GM19463 (cell line): ENCODE results near the gene STPG3.
A peak's percentile ranks its signal among the peaks of the same experiment; 100 is the strongest.
"Not testable (repeated sequence)": the region's sequence is repeated elsewhere in the genome, so short reads cannot be mapped to it uniquely, and the experiment has no call there.

Experiments
- ATAC-seq: cut with Tn5 transposase; IDR thresholded peaks from one replicate; pipeline ENCODE4 v1.9.1; 2021; ENCODE audit warnings: mild to moderate bottlenecking, moderate library complexity; ENCODE audit not compliant: unreplicated experiment

STPG3 gene

GRCh38 chr9:137232510-137232909, 18.6 kb upstream of the STPG3 start:
- no peak for ATAC-seq

- ATAC-seq = no peak
Observed at GRCh38 chr9:137233143-137233980, 17.7 kb upstream of the STPG3 start.

- no peak for ATAC-seq
Observed at GRCh38 chr9:137234055-137234697, 16.9 kb upstream of the STPG3 start.

GRCh38 chr9:137234758-137235423, 16.2 kb upstream of the STPG3 start:
- ATAC-seq = no peak

GRCh38 chr9:137235424-137236237, 15.5 kb upstream of the STPG3 start:
- ATAC-seq = no peak

GRCh38 chr9:137236238-137236935, 14.7 kb upstream of the STPG3 start:
- no peak for ATAC-seq

- ATAC-seq = no peak
Observed at GRCh38 chr9:137236936-137237421, 14.1 kb upstream of the STPG3 start.

GRCh38 chr9:137237759-137238726, 13.0 kb upstream of the STPG3 start:
- no peak for ATAC-seq

GRCh38 chr9:137239541-137240200, 11.4 kb upstream of the STPG3 start:
- not testable (repeated sequence) for ATAC-seq

- peak; percentile 25 for ATAC-seq
Observed at GRCh38 chr9:137240318-137240840, 10.7 kb upstream of the STPG3 start.

- ATAC-seq = peak; percentile 77
Observed at GRCh38 chr9:137240841-137241489, 10.1 kb upstream of the STPG3 start, which contains the start of gene TUBB4B. TUBB4B (plus strand) TSS chr9:137241287; CDS start chr9:137241361, 74 bp downstream.

GRCh38 chr9:137241490-137242268, 9.4 kb upstream of the STPG3 start:
- ATAC-seq = peak; percentile 1

- ATAC-seq = no peak
Observed at GRCh38 chr9:137242269-137243203, 8.6 kb upstream of the STPG3 start.

- not testable (repeated sequence) for ATAC-seq
Observed at GRCh38 chr9:137243266-137243625, 7.8 kb upstream of the STPG3 start.

- ATAC-seq = no peak
Observed at GRCh38 chr9:137243626-137244485, 7.2 kb upstream of the STPG3 start.
